H9 (cell line): Measurements from ENCODE around the gene TMEM132D. TPM values are rescaled to one million over a fixed set of nuclear protein-coding genes. Genes with fewer than 3 reads are reported as not detected.

Experiments used
- DNase-seq: peaks from one replicate; pipeline ENCODE4 v3.0.0-alpha.2; 2017
- H2AFZ ChIP-seq: one replicate; pipeline ENCODE4 v1.6.1; 2013; ENCODE audit warnings: mild to moderate bottlenecking, low read length, control low read depth, moderate library complexity
- H2AK5ac ChIP-seq: 2 replicates; pipeline ENCODE4 v1.6.1; 2013; ENCODE audit warnings: low read length, control low read depth, mixed read lengths; ENCODE audit not compliant: insufficient read length
- H2BK120ac ChIP-seq: one replicate; pipeline ENCODE4 v1.6.1; 2013; ENCODE audit warnings: low read depth, mild to moderate bottlenecking, low read length, control low read depth, inconsistent platforms; ENCODE audit not compliant: poor library complexity, severe bottlenecking
- H2BK12ac ChIP-seq: 2 replicates; pipeline ENCODE4 v1.6.1; 2013; ENCODE audit warnings: low read length, control low read depth, mixed read lengths, low read depth; ENCODE audit not compliant: insufficient read length
- H2BK15ac ChIP-seq: 2 replicates; pipeline ENCODE4 v1.6.1; 2013; ENCODE audit warnings: low read depth, low read length, control low read depth
- H2BK20ac ChIP-seq: one replicate; pipeline ENCODE4 v1.6.1; 2013; ENCODE audit warnings: low read depth, mild to moderate bottlenecking, low read length, control low read depth, inconsistent platforms; ENCODE audit not compliant: poor library complexity, severe bottlenecking
- H2BK5ac ChIP-seq: 2 replicates; pipeline ENCODE4 v1.6.1; 2013; ENCODE audit warnings: low read length, control low read depth, mixed read lengths; ENCODE audit not compliant: insufficient read length
- H3K14ac ChIP-seq: 2 replicates; pipeline ENCODE4 v1.6.1; 2013; ENCODE audit warnings: low read length, control low read depth; ENCODE audit not compliant: insufficient read depth
- H3K18ac ChIP-seq: 2 replicates; pipeline ENCODE4 v1.6.1; 2013; ENCODE audit warnings: low read depth, mild to moderate bottlenecking, mixed read lengths, low read length, control low read depth; ENCODE audit not compliant: insufficient read length
- H3K23ac ChIP-seq: 2 replicates; pipeline ENCODE4 v1.6.1; 2013; ENCODE audit warnings: low read length, control low read depth, mixed read lengths, low read depth; ENCODE audit not compliant: insufficient read length
- H3K23me2 ChIP-seq: 2 replicates; pipeline ENCODE4 v1.6.1; 2013; ENCODE audit warnings: low read depth, mild to moderate bottlenecking, mixed read lengths, low read length, control low read depth; ENCODE audit not compliant: insufficient read length, poor library complexity, severe bottlenecking
- H3K27ac ChIP-seq: 2 replicates; pipeline ENCODE4 v1.5.1; 2013; ENCODE audit warnings: low read length, control low read depth, mixed read lengths, low read depth; ENCODE audit not compliant: insufficient read length
- H3K27me3 ChIP-seq: 2 replicates; pipeline ENCODE4 v1.6.1; 2013; ENCODE audit warnings: low read length, control low read depth, inconsistent platforms; ENCODE audit not compliant: insufficient read depth
- H3K4ac ChIP-seq: 2 replicates; pipeline ENCODE4 v1.6.1; 2013; ENCODE audit warnings: low read depth, mild to moderate bottlenecking, control low read depth, inconsistent platforms, low read length, moderate library complexity
- H3K4me1 ChIP-seq: 2 replicates; pipeline ENCODE4 v1.6.1; 2013; ENCODE audit warnings: low read length, control low read depth, inconsistent platforms; ENCODE audit not compliant: insufficient read depth
- H3K4me2 ChIP-seq: 2 replicates; pipeline ENCODE4 v1.6.1; 2013; ENCODE audit warnings: low read length, control low read depth, mixed read lengths; ENCODE audit not compliant: insufficient read length, insufficient read depth
- H3K56ac ChIP-seq: 2 replicates; pipeline ENCODE4 v1.6.1; 2013; ENCODE audit warnings: low read depth, mild to moderate bottlenecking, mixed read lengths, low read length, control low read depth; ENCODE audit not compliant: insufficient read length
- H3K79me1 ChIP-seq: 2 replicates; pipeline ENCODE4 v1.6.1; 2013; ENCODE audit warnings: low read depth, mild to moderate bottlenecking, moderate library complexity, low read length, control low read depth, inconsistent platforms; ENCODE audit not compliant: insufficient read depth, poor library complexity, severe bottlenecking
- H3K79me2 ChIP-seq: 2 replicates; pipeline ENCODE4 v1.6.1; 2013; ENCODE audit warnings: low read length, control low read depth, inconsistent platforms; ENCODE audit not compliant: insufficient read depth
- H3K9ac ChIP-seq: 2 replicates; pipeline ENCODE4 v1.6.1; 2013; ENCODE audit warnings: low read length, control low read depth, mixed read lengths; ENCODE audit not compliant: insufficient read length; ENCODE audit errors: extremely low read depth
- H3K9me3 ChIP-seq: one replicate; pipeline ENCODE4 v1.6.1; 2013; ENCODE audit warnings: low read depth, low read length, inconsistent platforms; ENCODE audit not compliant: control insufficient read depth
- H3T11ph ChIP-seq: one replicate; pipeline ENCODE4 v1.6.1; 2013; ENCODE audit warnings: mild to moderate bottlenecking, low read length, control low read depth, inconsistent platforms
- H4K20me1 ChIP-seq: one replicate; pipeline ENCODE4 v1.6.1; 2013; ENCODE audit not compliant: control insufficient read depth, insufficient read length, insufficient read depth
- H4K5ac ChIP-seq: 2 replicates; pipeline ENCODE4 v1.6.1; 2013; ENCODE audit warnings: low read depth, mild to moderate bottlenecking, mixed read lengths, low read length, control low read depth; ENCODE audit not compliant: insufficient read length
- H4K8ac ChIP-seq: replicated peaks from 2 replicates; pipeline ENCODE4 v1.6.1; 2013; ENCODE audit warnings: low read length, control low read depth, mixed read lengths, low read depth; ENCODE audit not compliant: insufficient read length
- H4K91ac ChIP-seq: 2 replicates; pipeline ENCODE4 v1.6.1; 2013; ENCODE audit warnings: low read depth, mild to moderate bottlenecking, moderate library complexity, mixed read lengths, low read length, control low read depth; ENCODE audit not compliant: insufficient read length
- H3K27ac Mint-ChIP-seq, 3 experiments: 2 replicates in 2 of 3; 3 replicates in 1 of 3; pipeline ENCODE4 v1.8.0; 2020 to 2021; ENCODE audit warnings: mixed read lengths in 3 of 3, mild to moderate bottlenecking in 1 of 3, moderate library complexity in 1 of 3
- H3K27me3 Mint-ChIP-seq: 2 replicates; pipeline ENCODE4 v1.8.0; 2021; ENCODE audit warnings: low read depth, mild to moderate bottlenecking, moderate library complexity, mixed read lengths
- H3K36me3 Mint-ChIP-seq, 3 experiments: 2 replicates in 2 of 3; 3 replicates in 1 of 3; pipeline ENCODE4 v1.8.0; 2020 to 2021; ENCODE audit warnings: low read depth in 3 of 3, mixed read lengths in 3 of 3; ENCODE audit not compliant: insufficient read depth in 1 of 3
- H3K4me1 Mint-ChIP-seq, 2 experiments: 2 replicates each; pipeline ENCODE4 v1.8.0; 2020; ENCODE audit warnings: mixed read lengths in 2 of 2
- H3K4me3 Mint-ChIP-seq, 2 experiments: 2 replicates in 1 of 2; 3 replicates in 1 of 2; pipeline ENCODE4 v1.8.0; 2020 to 2021; ENCODE audit warnings: mild to moderate bottlenecking in 2 of 2, mixed read lengths in 2 of 2, moderate library complexity in 1 of 2
- H3K9me3 Mint-ChIP-seq, 2 experiments: 2 replicates in 1 of 2; 3 replicates in 1 of 2; pipeline ENCODE4 v1.8.0; 2020; ENCODE audit warnings: mild to moderate bottlenecking in 2 of 2, mixed read lengths in 2 of 2, moderate library complexity in 1 of 2
- CTCF ChIP-seq: fragments of 200-600 bp; sonication (generic); conservative IDR thresholded peaks from 3 replicates; pipeline ENCODE4 v1.8.0; 2021; ENCODE audit warnings: antibody characterized with exemption, mild to moderate bottlenecking
- WGBS: extraction: QIAGEN DNeasy Blood & Tissue Kit; methylation state at CpG from one replicate; pipeline ENCODE4 v1.1.7; 2013; ENCODE audit warnings: missing lambda C conversion rate, low lambda C conversion rate, mixed read lengths; ENCODE audit not compliant: insufficient read length; ENCODE audit errors: extremely low coverage; 5-methylcytosine and 5-hydroxymethylcytosine counted together
- total RNA-seq: library from RNA; stranded (reverse); gene quantifications from 2 replicates; pipeline ENCODE4 v1.2.1, GENCODE V29; 2021

TMEM132D gene
- total RNA-seq, 1 experiment from 2014 or later: 6.1 TPM

- Histone ChIP-seq H3K79me2 (no peaks in the 10 kb centered on the region), H3K27ac (no peak overlapping the region), H4K8ac (no peak overlapping the region), H3T11ph (no peak overlapping the region), H2BK15ac (no peak overlapping the region), H3K23me2 (no peaks in the 10 kb centered on the region), H3K18ac (no peak overlapping the region), H2AFZ (no peak overlapping the region), H4K20me1 (no peaks in the 10 kb centered on the region), H3K4me2 (no peak overlapping the region), H2BK120ac (no peak overlapping the region), H3K4me1 (no peaks in the 10 kb centered on the region; the same call in 1 of the 2 replicates), H3K4ac (no peak overlapping the region), H3K9me3 (no peaks in the 10 kb centered on the region), H4K5ac (no peak overlapping the region), H2BK12ac (no peak overlapping the region), H2BK20ac (no peak overlapping the region), H3K14ac (no peak overlapping the region; the same call in 1 of the 2 replicates), H3K27me3 (no peaks in the 10 kb centered on the region), H3K79me1 (no peaks in the 10 kb centered on the region), H3K23ac (no peak overlapping the region), H2BK5ac (no peak overlapping the region), H3K9ac (no peak overlapping the region), H2AK5ac (no peak overlapping the region), H3K56ac (no peak overlapping the region), H4K91ac (no peak overlapping the region)
- no peak overlapping the region for H3K27ac Mint-ChIP-seq
- no peak for TF ChIP-seq CTCF
- peaks cover 12% of the 10 kb centered on the region in 2 experiments for H3K9me3 Mint-ChIP-seq
- WGBS: no CpG with 5 or more reads among the region's 2 CpGs
- peaks cover 1 to 17% (median 10%) of the 10 kb centered on the region in 3 experiments; a peak in 5 of 7 replicates for H3K36me3 Mint-ChIP-seq
- peaks cover 27 to 34% of the 10 kb centered on the region in 2 experiments for H3K4me1 Mint-ChIP-seq
- no peaks in the 10 kb centered on the region for H3K27me3 Mint-ChIP-seq
- DNase-seq: no peak
- H3K4me3 Mint-ChIP-seq: no peak overlapping the region
Observed at GRCh38 chr12:129203456-129203855, 700.4 kb downstream of the TMEM132D start.
